SK-N-SH (cell line): ENCODE data around the gene LPO.

Experiments
- EP300 ChIP-seq, 2 experiments: IDR thresholded peaks; 2 replicates each; pipeline versions ENCODE4 v1.4.0 to v1.6.1; 2012; ENCODE audit warnings: borderline replicate concordance in 1 of 2, low read depth in 1 of 2, low read length in 1 of 2
- EZH2phosphoT487 ChIP-seq: fragments of 200-600 bp; sonication (generic); IDR thresholded peaks from 2 replicates; pipeline ENCODE4 v1.6.1; 2017; ENCODE audit warnings: low read depth, mixed run types, mild to moderate bottlenecking, antibody characterized with exemption, moderate library complexity, borderline replicate concordance
- MXI1 ChIP-seq: IDR thresholded peaks from 2 replicates; pipeline ENCODE4 v1.6.1; 2012; ENCODE audit warnings: mild to moderate bottlenecking, low read depth, low read length, improper control_type of control experiment
- REST ChIP-seq: IDR thresholded peaks from 2 replicates; pipeline ENCODE4 v1.6.1; 2012; ENCODE audit warnings: mild to moderate bottlenecking, low read depth, low read length, moderate library complexity
- ZBTB33 ChIP-seq: IDR thresholded peaks from 2 replicates; pipeline ENCODE4 v1.4.0; 2012; ENCODE audit warnings: low read depth, borderline replicate concordance

- TF ChIP-seq EP300 (IDR thresholded peaks at IDR 0.05; ENCODE audit: borderline replicate concordance in 1 of 2, low read depth in 1 of 2, low read length in 1 of 2): no peak
- no peak for TF ChIP-seq MXI1
- TF ChIP-seq EZH2phosphoT487: no peak
- TF ChIP-seq REST: no peak
- no peak for TF ChIP-seq ZBTB33
Observed at GRCh38 chr17:58281511-58282011, 43.2 kb downstream of the LPO start.
